HepG2 (cell line): ENCODE measurements around the gene RPS14. TPM values are rescaled to one million over a fixed set of nuclear protein-coding genes. Genes with fewer than 3 reads are reported as not detected.

ENCODE experiments used
- ARID5B ChIP-seq: IDR thresholded peaks from 2 replicates; pipeline ENCODE4 v1.4.0; 2020; ENCODE audit warnings: mild to moderate bottlenecking, missing genetic modification reagents
- CBX5 ChIP-seq: sonication (generic); formaldehyde crosslinking; IDR thresholded peaks from 2 replicates; pipeline ENCODE4 v1.4.0; 2020; ENCODE audit warnings: missing genetic modification reagents, borderline replicate concordance
- JDP2 ChIP-seq: sonication (generic); formaldehyde crosslinking; IDR thresholded peaks from 2 replicates; pipeline ENCODE4 v1.8.1; 2022; ENCODE audit warnings: missing genetic modification reagents, borderline replicate concordance
- KAT2B ChIP-seq: fragments of 150-350 bp; IDR thresholded peaks from 2 replicates; pipeline ENCODE4 v1.6.1; 2014; ENCODE audit warnings: low read depth, low read length, borderline replicate concordance
- KLF16 ChIP-seq, 2 experiments: sonication (generic) in 1 of 2; formaldehyde crosslinking in 1 of 2; IDR thresholded peaks; 2 replicates each; pipeline versions ENCODE4 v1.6.1 to v1.8.0; 2016 to 2023; ENCODE audit warnings: missing genetic modification reagents in 2 of 2, missing compliant biosample characterization in 1 of 2
- MAFK ChIP-seq, 2 experiments: IDR thresholded peaks in 1 of 2; conservative IDR thresholded peaks in 1 of 2; 2 replicates each; pipeline ENCODE4 v1.6.1; 2011; ENCODE audit warnings: improper control_type of control experiment in 2 of 2, low read length in 2 of 2
- PATZ1 ChIP-seq: sonication (generic); formaldehyde crosslinking; IDR thresholded peaks from 2 replicates; pipeline ENCODE4 v1.4.0; 2020; ENCODE audit warnings: missing genetic modification reagents
- PAWR ChIP-seq: sonication (generic); formaldehyde crosslinking; IDR thresholded peaks from 2 replicates; pipeline ENCODE4 v1.4.0; 2020; ENCODE audit warnings: missing genetic modification reagents, mild to moderate bottlenecking, borderline replicate concordance
- SNAI1 ChIP-seq: sonication (generic); formaldehyde crosslinking; IDR thresholded peaks from 2 replicates; pipeline ENCODE4 v1.5.0; 2020; ENCODE audit warnings: mild to moderate bottlenecking, missing genetic modification reagents, borderline replicate concordance
- TBP ChIP-seq: sonication (generic); formaldehyde crosslinking; IDR thresholded peaks from 2 replicates; pipeline ENCODE4 v1.5.0; 2020; ENCODE audit warnings: missing genetic modification reagents
- TBX3 ChIP-seq: fragments of 450-650 bp; IDR thresholded peaks from 2 replicates; pipeline ENCODE4 v1.6.1; 2017; ENCODE audit warnings: antibody characterized with exemption, mild to moderate bottlenecking, inconsistent platforms, borderline replicate concordance
- WIZ ChIP-seq: sonication (generic); formaldehyde crosslinking; IDR thresholded peaks from 2 replicates; pipeline ENCODE4 v1.5.1; 2020; ENCODE audit warnings: mild to moderate bottlenecking, missing genetic modification reagents
- ZFY ChIP-seq: sonication (generic); formaldehyde crosslinking; IDR thresholded peaks from 2 replicates; pipeline ENCODE4 v1.4.0; 2020; ENCODE audit warnings: missing genetic modification reagents
- ZNF12 ChIP-seq: sonication (generic); formaldehyde crosslinking; IDR thresholded peaks from 2 replicates; pipeline ENCODE4 v1.5.0; 2020; ENCODE audit warnings: missing genetic modification reagents
- ZNF205 ChIP-seq: IDR thresholded peaks from 2 replicates; pipeline ENCODE4 v1.6.1; 2018; ENCODE audit warnings: missing biosample characterization, missing genetic modification reagents
- ZNF563 ChIP-seq: sonication (generic); formaldehyde crosslinking; IDR thresholded peaks from 2 replicates; pipeline ENCODE4 v1.8.0; 2022; ENCODE audit warnings: mild to moderate bottlenecking, moderate library complexity, missing genetic modification reagents
- ZNF713 ChIP-seq: sonication (generic); formaldehyde crosslinking; IDR thresholded peaks from 2 replicates; pipeline ENCODE4 v1.4.0; 2020; ENCODE audit warnings: mild to moderate bottlenecking, missing genetic modification reagents
- ZNF766 ChIP-seq: sonication (generic); formaldehyde crosslinking; IDR thresholded peaks from 2 replicates; pipeline ENCODE4 v1.5.0; 2020; ENCODE audit warnings: missing genetic modification reagents, borderline replicate concordance
- polyA plus RNA-seq, 8 experiments: library from polyadenylated mRNA; depleted of rRNA in 3 of 8; stranded (reverse) in 7 of 8; unstranded in 1 of 8; fragments of >200 nt; fragmentation: Illumina TruSeq in 4 of 8; extraction: Trizol in 4 of 8; gene quantifications; 2 replicates each; pipeline versions ENCODE4 v1.2.1 to v1.2.3, GENCODE V29; 2011 to 2016; ENCODE audit warnings: low read depth in 4 of 8, missing spikeins in 1 of 8, mixed read lengths in 1 of 8; ENCODE audit not compliant: insufficient read depth in 1 of 8
- total RNA-seq, 5 experiments: library from RNA; depleted of rRNA; stranded (reverse); fragments of >200 nt; fragmentation: Illumina TruSeq; extraction: Trizol; gene quantifications; 2 replicates each; pipeline ENCODE4 v1.2.3, GENCODE V29; 2016; ENCODE audit warnings: low read depth in 1 of 5
- TF ChIP-seq, protein P1 (sequence below): sonication (generic); formaldehyde crosslinking; IDR thresholded peaks from 2 replicates; pipeline ENCODE4 v1.5.0; 2020; ENCODE audit warnings: mild to moderate bottlenecking, low read depth, missing genetic modification reagents, borderline replicate concordance
- TF ChIP-seq, protein P2 (sequence below): IDR thresholded peaks from 2 replicates; pipeline ENCODE4 v1.6.1; 2016; ENCODE audit warnings: mild to moderate bottlenecking
- TF ChIP-seq, protein P3 (sequence below): sonication (generic); formaldehyde crosslinking; IDR thresholded peaks from 2 replicates; pipeline ENCODE4 v1.4.0; 2020; ENCODE audit warnings: missing genetic modification reagents

Gene RPS14
- total and polyA plus RNA-seq, 2 of the 13 experiments (the other 11 are each of a cell fraction or from before 2014, with no cell fraction given): 2,116 to 3,295 TPM

GRCh38 chr5:150485693-150486401 lies 36.3 kb upstream of the RPS14 start (continued):
- TF ChIP-seq JDP2: no peak
- TF ChIP-seq TBX3: no peak
- no peak for TF ChIP-seq ZNF713 (CRISPR knock-in tag)
- TF ChIP-seq TBP (CRISPR knock-in tag): no peak
- TF ChIP-seq CBX5: no peak
- no peak for TF ChIP-seq ZNF205 (CRISPR knock-in tag)
- TF ChIP-seq ZFY: peak; percentile 32; the same call in 1 of the 2 replicates
- TF ChIP-seq ZNF12: no peak
- no peak for TF ChIP-seq ZNF766 (CRISPR knock-in tag)
- no peak for TF ChIP-seq PAWR
- TF ChIP-seq, protein P1, sequence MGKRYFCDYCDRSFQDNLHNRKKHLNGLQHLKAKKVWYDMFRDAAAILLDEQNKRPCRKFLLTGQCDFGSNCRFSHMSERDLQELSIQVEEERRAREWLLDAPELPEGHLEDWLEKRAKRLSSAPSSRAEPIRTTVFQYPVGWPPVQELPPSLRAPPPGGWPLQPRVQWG: no peak
- TF ChIP-seq, protein P2, sequence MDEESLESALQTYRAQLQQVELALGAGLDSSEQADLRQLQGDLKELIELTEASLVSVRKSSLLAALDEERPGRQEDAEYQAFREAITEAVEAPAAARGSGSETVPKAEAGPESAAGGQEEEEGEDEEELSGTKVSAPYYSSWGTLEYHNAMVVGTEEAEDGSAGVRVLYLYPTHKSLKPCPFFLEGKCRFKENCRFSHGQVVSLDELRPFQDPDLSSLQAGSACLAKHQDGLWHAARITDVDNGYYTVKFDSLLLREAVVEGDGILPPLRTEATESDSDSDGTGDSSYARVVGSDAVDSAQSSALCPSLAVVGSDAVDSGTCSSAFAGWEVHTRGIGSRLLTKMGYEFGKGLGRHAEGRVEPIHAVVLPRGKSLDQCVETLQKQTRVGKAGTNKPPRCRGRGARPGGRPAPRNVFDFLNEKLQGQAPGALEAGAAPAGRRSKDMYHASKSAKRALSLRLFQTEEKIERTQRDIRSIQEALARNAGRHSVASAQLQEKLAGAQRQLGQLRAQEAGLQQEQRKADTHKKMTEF: peak; percentile 40; the same call in 1 of the 2 replicates
- no peak; the same call in 1 of the 2 replicates for TF ChIP-seq SNAI1
- TF ChIP-seq, protein P3, sequence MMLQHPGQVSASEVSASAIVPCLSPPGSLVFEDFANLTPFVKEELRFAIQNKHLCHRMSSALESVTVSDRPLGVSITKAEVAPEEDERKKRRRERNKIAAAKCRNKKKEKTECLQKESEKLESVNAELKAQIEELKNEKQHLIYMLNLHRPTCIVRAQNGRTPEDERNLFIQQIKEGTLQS (CRISPR knock-in tag): no peak
- peak; percentile 86 for TF ChIP-seq PATZ1 (CRISPR knock-in tag)
- TF ChIP-seq MAFK (conservative IDR thresholded peaks at IDR 0.05 in 1 of 2, IDR thresholded peaks at IDR 0.05 in 1 of 2; ENCODE audit: low read length in 2 of 2): no peak
- no peak for TF ChIP-seq KLF16 (CRISPR knock-in tag; IDR thresholded peaks at IDR 0.05)
- no peak for TF ChIP-seq KAT2B
- no peak for TF ChIP-seq WIZ (CRISPR knock-in tag)
- 0 out of 2 replicates have a peak, but pooled peaks have one; percentile 29 for TF ChIP-seq ZNF563 (CRISPR knock-in tag)
- TF ChIP-seq ARID5B (CRISPR knock-in tag): no peak
